Measurements from ENCODE around the gene CD226.
"Not testable (repeated sequence)": the region's sequence is repeated elsewhere in the genome, so short reads cannot be mapped to it uniquely, and the experiment has no call there.

The CD226 gene

GRCh38 chr18:69882965-69883668 lies 64.6 kb downstream of the CD226 start:
- ATAC-seq: no peak
- TF ChIP-seq, protein P1, sequence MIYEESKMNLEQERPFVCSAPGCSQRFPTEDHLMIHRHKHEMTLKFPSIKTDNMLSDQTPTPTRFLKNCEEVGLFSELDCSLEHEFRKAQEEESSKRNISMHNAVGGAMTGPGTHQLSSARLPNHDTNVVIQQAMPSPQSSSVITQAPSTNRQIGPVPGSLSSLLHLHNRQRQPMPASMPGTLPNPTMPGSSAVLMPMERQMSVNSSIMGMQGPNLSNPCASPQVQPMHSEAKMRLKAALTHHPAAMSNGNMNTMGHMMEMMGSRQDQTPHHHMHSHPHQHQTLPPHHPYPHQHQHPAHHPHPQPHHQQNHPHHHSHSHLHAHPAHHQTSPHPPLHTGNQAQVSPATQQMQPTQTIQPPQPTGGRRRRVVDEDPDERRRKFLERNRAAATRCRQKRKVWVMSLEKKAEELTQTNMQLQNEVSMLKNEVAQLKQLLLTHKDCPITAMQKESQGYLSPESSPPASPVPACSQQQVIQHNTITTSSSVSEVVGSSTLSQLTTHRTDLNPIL (CRISPR knock-in tag; IDR thresholded peaks at IDR 0.05; ENCODE audit: low read depth): no peak
- TF ChIP-seq SNAI2 (CRISPR knock-in tag; IDR thresholded peaks at IDR 0.05) (no peak), OSR1 (CRISPR knock-in tag; IDR thresholded peaks at IDR 0.05) (no peak), ZC3H10 (CRISPR knock-in tag; IDR thresholded peaks at IDR 0.05) (no peak), TCF4 (CRISPR knock-in tag; IDR thresholded peaks at IDR 0.05; ENCODE audit: borderline replicate concordance) (no peak), CSRNP3 (CRISPR knock-in tag; IDR thresholded peaks at IDR 0.05) (no peak), TSHZ2 (CRISPR knock-in tag; IDR thresholded peaks at IDR 0.05) (no peak), ZNF8 (CRISPR knock-in tag; IDR thresholded peaks at IDR 0.05) (no peak), ZNF70 (CRISPR knock-in tag; IDR thresholded peaks at IDR 0.05) (no peak), ZFP30 (CRISPR knock-in tag; IDR thresholded peaks at IDR 0.05) (no peak), PPARA (CRISPR knock-in tag; IDR thresholded peaks at IDR 0.05; ENCODE audit: borderline replicate concordance) (no peak), ARNTL (CRISPR knock-in tag; IDR thresholded peaks at IDR 0.05; ENCODE audit: borderline replicate concordance, low read depth) (no peak), RARB (CRISPR knock-in tag; IDR thresholded peaks at IDR 0.05) (no peak), TOX (CRISPR knock-in tag; IDR thresholded peaks at IDR 0.05; ENCODE audit: borderline replicate concordance) (no peak), POU6F1 (CRISPR knock-in tag; IDR thresholded peaks at IDR 0.05; ENCODE audit: borderline replicate concordance, low read depth) (no peak), ISL1 (CRISPR knock-in tag; IDR thresholded peaks at IDR 0.05) (no peak), ZNF565 (CRISPR knock-in tag; conservative IDR thresholded peaks at IDR 0.05; ENCODE audit: low read depth) (no peak), BACH2 (CRISPR knock-in tag; IDR thresholded peaks at IDR 0.05; ENCODE audit: borderline replicate concordance) (no peak)
- TF ChIP-seq, protein P2, sequence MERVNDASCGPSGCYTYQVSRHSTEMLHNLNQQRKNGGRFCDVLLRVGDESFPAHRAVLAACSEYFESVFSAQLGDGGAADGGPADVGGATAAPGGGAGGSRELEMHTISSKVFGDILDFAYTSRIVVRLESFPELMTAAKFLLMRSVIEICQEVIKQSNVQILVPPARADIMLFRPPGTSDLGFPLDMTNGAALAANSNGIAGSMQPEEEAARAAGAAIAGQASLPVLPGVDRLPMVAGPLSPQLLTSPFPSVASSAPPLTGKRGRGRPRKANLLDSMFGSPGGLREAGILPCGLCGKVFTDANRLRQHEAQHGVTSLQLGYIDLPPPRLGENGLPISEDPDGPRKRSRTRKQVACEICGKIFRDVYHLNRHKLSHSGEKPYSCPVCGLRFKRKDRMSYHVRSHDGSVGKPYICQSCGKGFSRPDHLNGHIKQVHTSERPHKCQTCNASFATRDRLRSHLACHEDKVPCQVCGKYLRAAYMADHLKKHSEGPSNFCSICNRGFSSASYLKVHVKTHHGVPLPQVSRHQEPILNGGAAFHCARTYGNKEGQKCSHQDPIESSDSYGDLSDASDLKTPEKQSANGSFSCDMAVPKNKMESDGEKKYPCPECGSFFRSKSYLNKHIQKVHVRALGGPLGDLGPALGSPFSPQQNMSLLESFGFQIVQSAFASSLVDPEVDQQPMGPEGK (CRISPR knock-in tag; IDR thresholded peaks at IDR 0.05; ENCODE audit: borderline replicate concordance): no peak

DNA sequence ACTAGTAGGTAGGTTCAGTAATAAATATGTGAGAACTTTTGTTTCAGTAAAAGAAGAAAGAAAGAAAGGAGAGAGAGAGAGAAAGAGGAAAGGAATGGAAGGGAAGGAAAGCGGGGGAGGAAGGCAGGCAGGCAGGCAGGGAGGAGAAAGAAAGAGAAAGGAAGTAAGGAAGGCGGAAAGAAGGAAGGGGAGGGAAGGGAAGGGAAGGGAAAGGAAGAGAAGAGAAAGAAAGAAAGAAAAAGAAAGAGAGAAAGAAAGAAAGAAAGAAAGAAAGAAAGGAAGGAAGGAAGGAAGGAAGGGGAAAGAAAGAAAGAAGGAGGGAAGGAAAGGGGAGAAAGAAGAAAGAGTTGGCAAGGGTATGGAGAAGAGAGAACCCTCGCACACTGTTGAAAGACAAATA lies 67.6 kb downstream of the CD226 start:
- ATAC-seq: no peak
- no peak for TF ChIP-seq TSHZ2 (CRISPR knock-in tag; IDR thresholded peaks at IDR 0.05)
- TF ChIP-seq, protein P1 (CRISPR knock-in tag; IDR thresholded peaks at IDR 0.05; ENCODE audit: low read depth): no peak

- ATAC-seq: not testable (repeated sequence)
Observed at GRCh38 chr18:69879051-69879450, 68.6 kb downstream of the CD226 start.
